Measurements from ENCODE around the gene GABBR1. TPM values are rescaled to one million over a fixed set of nuclear protein-coding genes. Genes with fewer than 3 reads are reported as not detected.

GABBR1 gene
- total RNA-seq (1 to 10 TPM; 1.4 to 4.7 TPM), polyA plus RNA-seq (1 to 10 TPM; 1.1 to 1.3 TPM)

DNA sequence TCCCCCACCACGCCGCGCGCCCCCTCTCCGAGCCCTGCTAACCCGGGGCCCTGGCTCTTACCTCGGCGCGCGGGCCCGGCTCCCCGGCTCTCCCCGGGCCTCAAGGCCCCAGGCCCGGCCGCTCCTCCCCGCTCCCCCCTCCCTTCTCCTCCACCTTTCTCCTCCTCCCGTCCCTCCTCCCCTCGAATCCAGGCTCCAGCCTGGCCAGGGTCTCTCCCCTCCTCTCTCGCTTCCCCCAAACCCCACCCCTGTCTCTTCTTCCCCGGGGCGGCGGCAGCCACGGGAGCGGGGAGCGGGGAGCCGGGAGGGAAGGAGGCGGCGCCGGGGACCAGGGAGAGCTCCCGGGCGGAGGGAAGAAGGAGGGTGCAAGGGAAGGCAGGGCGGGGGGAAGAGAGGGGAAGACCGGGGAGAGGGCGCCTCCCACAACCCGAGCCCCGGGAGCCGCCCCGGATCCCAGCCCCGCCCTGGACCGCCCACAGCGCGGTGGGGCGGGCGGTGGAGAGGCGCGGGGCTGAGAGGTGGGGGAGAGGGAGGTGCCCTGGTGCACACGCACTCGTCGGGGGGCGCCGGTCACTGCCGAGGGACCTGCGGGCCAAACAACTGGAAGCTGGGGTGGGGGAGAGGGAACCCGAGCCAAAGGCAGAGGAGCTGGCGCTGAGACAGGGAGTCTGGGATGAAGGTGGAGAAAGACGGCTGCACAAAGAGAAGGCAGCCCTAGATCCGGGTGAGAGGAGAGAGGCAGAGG lies at the start of gene GABBR1:
GABBR1 (minus strand) TSS at position 395 of the 745 bp plus-strand sequence. CDS start 798 bp downstream, outside the sequence.
- Histone ChIP-seq H3K27me3 (ENCODE audit: control insufficient read depth in 4 of 4, insufficient read depth in 4 of 4, low read length in 3 of 4) (peaks cover 0 to 27% (median 1%) of the 10 kb centered on the region in 4 donors), H3K4me1 (ENCODE audit: control insufficient read depth in 4 of 4, insufficient read depth in 4 of 4, low read length in 3 of 4) (peaks cover 7 to 25% (median 14%) of the 10 kb centered on the region in 4 donors), H3K27ac (ENCODE audit: low read depth in 1 of 2, low read length in 2 of 2) (peak within 1 kb of the TSS; percentile 25), H3K4me3 (ENCODE audit: low read depth in 1 of 3, low read length in 3 of 3) (peak within 1 kb of the TSS; percentile 6 to 70 (median 28)), H3K9me3 (ENCODE audit: control insufficient read depth in 4 of 4, low read length in 3 of 4) (no peaks in the 10 kb centered on the region), H3K9ac (ENCODE audit: low read depth in 1 of 2, low read length in 2 of 2) (peak within 1 kb of the TSS in 1 of 2 donors; percentile 27), H3K36me3 (ENCODE audit: control insufficient read depth in 4 of 4, insufficient read depth in 3 of 4, low read depth in 1 of 4, low read length in 3 of 4) (no peaks in the 10 kb centered on the region)
- peak; percentile 53 for DNase-seq (ENCODE audit: low spot score)
- WGBS, result 2% methylated on average over 56 of the region's 57 CpGs
- TF ChIP-seq RXRA (IDR thresholded peaks at IDR 0.05), result no peak
- no peak for TF ChIP-seq FOXA2 (IDR thresholded peaks at IDR 0.05)
- TF ChIP-seq, protein P1, sequence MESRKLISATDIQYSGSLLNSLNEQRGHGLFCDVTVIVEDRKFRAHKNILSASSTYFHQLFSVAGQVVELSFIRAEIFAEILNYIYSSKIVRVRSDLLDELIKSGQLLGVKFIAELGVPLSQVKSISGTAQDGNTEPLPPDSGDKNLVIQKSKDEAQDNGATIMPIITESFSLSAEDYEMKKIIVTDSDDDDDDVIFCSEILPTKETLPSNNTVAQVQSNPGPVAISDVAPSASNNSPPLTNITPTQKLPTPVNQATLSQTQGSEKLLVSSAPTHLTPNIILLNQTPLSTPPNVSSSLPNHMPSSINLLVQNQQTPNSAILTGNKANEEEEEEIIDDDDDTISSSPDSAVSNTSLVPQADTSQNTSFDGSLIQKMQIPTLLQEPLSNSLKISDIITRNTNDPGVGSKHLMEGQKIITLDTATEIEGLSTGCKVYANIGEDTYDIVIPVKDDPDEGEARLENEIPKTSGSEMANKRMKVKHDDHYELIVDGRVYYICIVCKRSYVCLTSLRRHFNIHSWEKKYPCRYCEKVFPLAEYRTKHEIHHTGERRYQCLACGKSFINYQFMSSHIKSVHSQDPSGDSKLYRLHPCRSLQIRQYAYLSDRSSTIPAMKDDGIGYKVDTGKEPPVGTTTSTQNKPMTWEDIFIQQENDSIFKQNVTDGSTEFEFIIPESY (IDR thresholded peaks at IDR 0.05), result no peak
- no peak for TF ChIP-seq JUND (IDR thresholded peaks at IDR 0.05)
- TF ChIP-seq, protein P2, sequence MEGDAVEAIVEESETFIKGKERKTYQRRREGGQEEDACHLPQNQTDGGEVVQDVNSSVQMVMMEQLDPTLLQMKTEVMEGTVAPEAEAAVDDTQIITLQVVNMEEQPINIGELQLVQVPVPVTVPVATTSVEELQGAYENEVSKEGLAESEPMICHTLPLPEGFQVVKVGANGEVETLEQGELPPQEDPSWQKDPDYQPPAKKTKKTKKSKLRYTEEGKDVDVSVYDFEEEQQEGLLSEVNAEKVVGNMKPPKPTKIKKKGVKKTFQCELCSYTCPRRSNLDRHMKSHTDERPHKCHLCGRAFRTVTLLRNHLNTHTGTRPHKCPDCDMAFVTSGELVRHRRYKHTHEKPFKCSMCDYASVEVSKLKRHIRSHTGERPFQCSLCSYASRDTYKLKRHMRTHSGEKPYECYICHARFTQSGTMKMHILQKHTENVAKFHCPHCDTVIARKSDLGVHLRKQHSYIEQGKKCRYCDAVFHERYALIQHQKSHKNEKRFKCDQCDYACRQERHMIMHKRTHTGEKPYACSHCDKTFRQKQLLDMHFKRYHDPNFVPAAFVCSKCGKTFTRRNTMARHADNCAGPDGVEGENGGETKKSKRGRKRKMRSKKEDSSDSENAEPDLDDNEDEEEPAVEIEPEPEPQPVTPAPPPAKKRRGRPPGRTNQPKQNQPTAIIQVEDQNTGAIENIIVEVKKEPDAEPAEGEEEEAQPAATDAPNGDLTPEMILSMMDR (IDR thresholded peaks at IDR 0.05; ENCODE audit: low read depth, low read length, missing input control), result no peak
- no peak for TF ChIP-seq GABPA (IDR thresholded peaks at IDR 0.05 in 1 of 2, conservative IDR thresholded peaks at IDR 0.05 in 1 of 2)
- TF ChIP-seq YY1 (IDR thresholded peaks at IDR 0.05), result no peak
- TF ChIP-seq, protein P3, sequence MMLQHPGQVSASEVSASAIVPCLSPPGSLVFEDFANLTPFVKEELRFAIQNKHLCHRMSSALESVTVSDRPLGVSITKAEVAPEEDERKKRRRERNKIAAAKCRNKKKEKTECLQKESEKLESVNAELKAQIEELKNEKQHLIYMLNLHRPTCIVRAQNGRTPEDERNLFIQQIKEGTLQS (IDR thresholded peaks at IDR 0.05), result no peak
- TF ChIP-seq, protein P4, sequence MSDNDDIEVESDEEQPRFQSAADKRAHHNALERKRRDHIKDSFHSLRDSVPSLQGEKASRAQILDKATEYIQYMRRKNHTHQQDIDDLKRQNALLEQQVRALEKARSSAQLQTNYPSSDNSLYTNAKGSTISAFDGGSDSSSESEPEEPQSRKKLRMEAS (IDR thresholded peaks at IDR 0.05), result no peak
- TF ChIP-seq, protein P5, sequence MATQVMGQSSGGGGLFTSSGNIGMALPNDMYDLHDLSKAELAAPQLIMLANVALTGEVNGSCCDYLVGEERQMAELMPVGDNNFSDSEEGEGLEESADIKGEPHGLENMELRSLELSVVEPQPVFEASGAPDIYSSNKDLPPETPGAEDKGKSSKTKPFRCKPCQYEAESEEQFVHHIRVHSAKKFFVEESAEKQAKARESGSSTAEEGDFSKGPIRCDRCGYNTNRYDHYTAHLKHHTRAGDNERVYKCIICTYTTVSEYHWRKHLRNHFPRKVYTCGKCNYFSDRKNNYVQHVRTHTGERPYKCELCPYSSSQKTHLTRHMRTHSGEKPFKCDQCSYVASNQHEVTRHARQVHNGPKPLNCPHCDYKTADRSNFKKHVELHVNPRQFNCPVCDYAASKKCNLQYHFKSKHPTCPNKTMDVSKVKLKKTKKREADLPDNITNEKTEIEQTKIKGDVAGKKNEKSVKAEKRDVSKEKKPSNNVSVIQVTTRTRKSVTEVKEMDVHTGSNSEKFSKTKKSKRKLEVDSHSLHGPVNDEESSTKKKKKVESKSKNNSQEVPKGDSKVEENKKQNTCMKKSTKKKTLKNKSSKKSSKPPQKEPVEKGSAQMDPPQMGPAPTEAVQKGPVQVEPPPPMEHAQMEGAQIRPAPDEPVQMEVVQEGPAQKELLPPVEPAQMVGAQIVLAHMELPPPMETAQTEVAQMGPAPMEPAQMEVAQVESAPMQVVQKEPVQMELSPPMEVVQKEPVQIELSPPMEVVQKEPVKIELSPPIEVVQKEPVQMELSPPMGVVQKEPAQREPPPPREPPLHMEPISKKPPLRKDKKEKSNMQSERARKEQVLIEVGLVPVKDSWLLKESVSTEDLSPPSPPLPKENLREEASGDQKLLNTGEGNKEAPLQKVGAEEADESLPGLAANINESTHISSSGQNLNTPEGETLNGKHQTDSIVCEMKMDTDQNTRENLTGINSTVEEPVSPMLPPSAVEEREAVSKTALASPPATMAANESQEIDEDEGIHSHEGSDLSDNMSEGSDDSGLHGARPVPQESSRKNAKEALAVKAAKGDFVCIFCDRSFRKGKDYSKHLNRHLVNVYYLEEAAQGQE (IDR thresholded peaks at IDR 0.05), result no peak
- TF ChIP-seq HNF4A (conservative IDR thresholded peaks at IDR 0.05), result no peak
- no peak for TF ChIP-seq SP1 (IDR thresholded peaks at IDR 0.05)
- TF ChIP-seq RAD21 (IDR thresholded peaks at IDR 0.05), result no peak
- TF ChIP-seq NR2F2 (IDR thresholded peaks at IDR 0.05), result no peak
- no peak for TF ChIP-seq HNF4G (IDR thresholded peaks at IDR 0.05)
- TF ChIP-seq EGR1 (IDR thresholded peaks at IDR 0.05; ENCODE audit: low read depth in 2 of 2), result no peak
- no peak for TF ChIP-seq TAF1 (conservative IDR thresholded peaks at IDR 0.05)
- no peak for TF ChIP-seq FOXA1 (IDR thresholded peaks at IDR 0.05)
